ENCODE measurements around the gene RGP1. TPM values are rescaled to one million over a fixed set of nuclear protein-coding genes. Genes with fewer than 3 reads are reported as not detected.

Gene RGP1
- total and polyA plus RNA-seq, 3 donors from 2014 or later = 21.1 to 23.9 (median 21.4) TPM

- no peaks in the 10 kb centered on the region for H3K36me3 ChIP-seq (ENCODE audit: low read depth, missing control alignments)
- H3K27ac ChIP-seq = no peak overlapping the region
- TF ChIP-seq CTCF (IDR thresholded peaks at IDR 0.05) (no peak), POLR2A (IDR thresholded peaks at IDR 0.05) (no peak)
- no peaks in the 10 kb centered on the region for H3K9me3 ChIP-seq
- intact Hi-C loops (cut with DNase I; ENCODE audit: low total_unique reads) = no loop called here
- 71 to 89% methylated on average over 7 of the region's 7 CpGs for WGBS, 2 donors
- H3K4me3 ChIP-seq = no peak overlapping the region
- H3K27me3 ChIP-seq = no peaks in the 10 kb centered on the region
- DNase-seq = no peak
- H3K4me1 ChIP-seq = peaks cover 8% of the 10 kb centered on the region
Observed at GRCh38 chr9:35741740-35742139, 7.3 kb upstream of the RGP1 start.

- H3K27ac ChIP-seq = no peak overlapping the region
- no peaks in the 10 kb centered on the region for H3K9me3 ChIP-seq
- H3K36me3 ChIP-seq (ENCODE audit: low read depth, missing control alignments) = no peaks in the 10 kb centered on the region
- WGBS, 2 donors = 76 to 84% methylated on average over 2 of the region's 2 CpGs
- no peak for DNase-seq
- intact Hi-C loops (cut with DNase I; ENCODE audit: low total_unique reads) = no loop called here
- H3K4me3 ChIP-seq = no peak overlapping the region
- H3K27me3 ChIP-seq = no peaks in the 10 kb centered on the region
- TF ChIP-seq CTCF (IDR thresholded peaks at IDR 0.05) = no peak
- no peak for TF ChIP-seq POLR2A (IDR thresholded peaks at IDR 0.05)
- peaks cover 24% of the 10 kb centered on the region for H3K4me1 ChIP-seq
Observed at GRCh38 chr9:35743452-35743851, 5.6 kb upstream of the RGP1 start.

- DNase-seq = no peak
- Histone ChIP-seq H3K4me3 (no peak overlapping the region), H3K27ac (no peak overlapping the region), H3K27me3 (no peaks in the 10 kb centered on the region), H3K9me3 (no peaks in the 10 kb centered on the region), H3K4me1 (peaks cover 24% of the 10 kb centered on the region), H3K36me3 (ENCODE audit: low read depth, missing control alignments) (no peaks in the 10 kb centered on the region)
- no peak for TF ChIP-seq POLR2A (IDR thresholded peaks at IDR 0.05)
- TF ChIP-seq CTCF (IDR thresholded peaks at IDR 0.05) = no peak
- WGBS, 2 donors = 80 to 82% methylated on average over 8 of the region's 8 CpGs
- intact Hi-C loops (cut with DNase I; ENCODE audit: low total_unique reads) = no loop called here
Observed at GRCh38 chr9:35743880-35744518, 5.1 kb upstream of the RGP1 start.

GRCh38 chr9:35745569-35745968 lies 3.5 kb upstream of the RGP1 start:
- DNase-seq = no peak
- H3K27me3 ChIP-seq = no peaks in the 10 kb centered on the region
- H3K4me1 ChIP-seq = peaks cover 33% of the 10 kb centered on the region
- no peaks in the 10 kb centered on the region for H3K9me3 ChIP-seq
- no peaks in the 10 kb centered on the region for H3K36me3 ChIP-seq (ENCODE audit: low read depth, missing control alignments)
- H3K4me3 ChIP-seq = no peak overlapping the region
- no peak for TF ChIP-seq POLR2A (IDR thresholded peaks at IDR 0.05)
- TF ChIP-seq CTCF (IDR thresholded peaks at IDR 0.05) = no peak
- intact Hi-C loops (cut with DNase I; ENCODE audit: low total_unique reads) = no loop called here
- H3K27ac ChIP-seq = no peak overlapping the region
- 60 to 75% methylated on average over 1 of the region's 1 CpG for WGBS, 2 donors

- no peaks in the 10 kb centered on the region for H3K36me3 ChIP-seq (ENCODE audit: low read depth, missing control alignments)
- WGBS, 2 donors = 61 to 66% methylated on average over 3 of the region's 3 CpGs
- TF ChIP-seq POLR2A (IDR thresholded peaks at IDR 0.05) (no peak), CTCF (IDR thresholded peaks at IDR 0.05) (no peak)
- no peaks in the 10 kb centered on the region for H3K9me3 ChIP-seq
- intact Hi-C loops (cut with DNase I; ENCODE audit: low total_unique reads) = no loop called here
- no peaks in the 10 kb centered on the region for H3K27me3 ChIP-seq
- DNase-seq = no peak
- no peak overlapping the region for H3K4me3 ChIP-seq
- peaks cover 33% of the 10 kb centered on the region for H3K4me1 ChIP-seq
- H3K27ac ChIP-seq = no peak overlapping the region
Observed at GRCh38 chr9:35746583-35746982, 2.5 kb upstream of the RGP1 start.

All from testis (tissue), 3 donors.